H1 (cell line): ENCODE results near the gene PEX6. TPM values are rescaled to one million over a fixed set of nuclear protein-coding genes. Genes with fewer than 3 reads are reported as not detected.

Source experiments
- CTCF ChIA-PET: fragments of 300-600 bp; sonication (Branson Sonifier 250); formaldehyde crosslinking; loops from one replicate; lab custom pipeline; 2021; ENCODE audit not compliant: partially characterized antibody; lab: Charles Lee
- POLR2A ChIA-PET: fragments of 300-600 bp; sonication (Branson Sonifier 250); formaldehyde crosslinking; loops from one replicate; lab custom pipeline; 2021; ENCODE audit warnings: inconsistent platforms; ENCODE audit not compliant: partially characterized antibody; lab: Charles Lee
- DNase-seq, 2 experiments: peaks; one replicate each; pipeline versions ENCODE4 v3.0.0 to v3.0.0-alpha.2; 2010 to 2022; ENCODE audit warnings: low spot score in 2 of 2, low read depth in 1 of 2, mixed read lengths in 1 of 2
- FAIRE-seq: peaks from 2 replicates; lab custom pipeline; 2011; peaks lifted over from hg19 to GRCh38; lab: Jason Lieb, UNC
- H2AFZ ChIP-seq: 2 replicates; pipeline ENCODE4 v1.8.1; 2012; ENCODE audit warnings: low read length, inconsistent platforms
- H2AK5ac ChIP-seq: 2 replicates; pipeline ENCODE4 v1.6.1; 2013; ENCODE audit warnings: low read depth, low read length
- H2BK120ac ChIP-seq: replicated peaks from 2 replicates; pipeline ENCODE3; 2013; ENCODE audit warnings: low read depth, low read length, inconsistent platforms
- H2BK12ac ChIP-seq: 2 replicates; pipeline ENCODE4 v1.6.1; 2013; ENCODE audit warnings: low read depth, low read length
- H2BK15ac ChIP-seq: 2 replicates; pipeline ENCODE4 v1.6.1; 2013; ENCODE audit warnings: low read length
- H2BK20ac ChIP-seq: 2 replicates; pipeline ENCODE4 v1.6.1; 2013; ENCODE audit warnings: low read length
- H2BK5ac ChIP-seq: 2 replicates; pipeline ENCODE4 v1.6.1; 2013; ENCODE audit warnings: low read depth, low read length
- H3K14ac ChIP-seq: 2 replicates; pipeline ENCODE4 v1.6.1; 2013; ENCODE audit warnings: inconsistent platforms; ENCODE audit not compliant: insufficient read length
- H3K18ac ChIP-seq: 2 replicates; pipeline ENCODE4 v1.6.1; 2013; ENCODE audit warnings: low read length; ENCODE audit errors: extremely low read depth
- H3K23ac ChIP-seq: 2 replicates; pipeline ENCODE4 v1.6.1; 2013; ENCODE audit warnings: inconsistent platforms; ENCODE audit not compliant: insufficient read length
- H3K23me2 ChIP-seq: 2 replicates; pipeline ENCODE4 v1.6.1; 2013; ENCODE audit warnings: low read depth, low read length
- H3K27ac ChIP-seq: 2 replicates; pipeline ENCODE4 v1.6.1; 2011; ENCODE audit warnings: low read depth, low read length, inconsistent platforms
- H3K27me3 ChIP-seq, 4 experiments: replicated peaks in 1 of 4; 1 replicate in 1 of 4; 2 replicates in 3 of 4; pipeline versions ENCODE4 v1.6.1 to v1.8.1; 2011 to 2013; ENCODE audit warnings: low read length in 3 of 4, mild to moderate bottlenecking in 3 of 4, inconsistent platforms in 2 of 4, mixed read lengths in 2 of 4, moderate library complexity in 1 of 4; ENCODE audit not compliant: control insufficient read depth in 3 of 4, insufficient read depth in 3 of 4; ENCODE audit errors: extremely low read depth in 1 of 4
- H3K36me3 ChIP-seq, 4 experiments: 2 replicates each; pipeline versions ENCODE4 v1.6.1 to v1.8.1; 2011 to 2013; ENCODE audit warnings: mild to moderate bottlenecking in 4 of 4, low read length in 3 of 4, moderate library complexity in 2 of 4, control low read depth in 1 of 4, inconsistent platforms in 1 of 4; ENCODE audit not compliant: insufficient read depth in 4 of 4, control insufficient read depth in 2 of 4
- H3K4ac ChIP-seq: replicated peaks from 2 replicates; pipeline ENCODE3; 2013; ENCODE audit warnings: low read length, low read depth, mixed read lengths, inconsistent platforms; ENCODE audit not compliant: insufficient read length
- H3K4me1 ChIP-seq, 4 experiments: replicated peaks in 1 of 4; 1 replicate in 1 of 4; 2 replicates in 3 of 4; pipeline versions ENCODE4 v1.6.1 to v1.8.1; 2011 to 2013; ENCODE audit warnings: low read length in 3 of 4, inconsistent platforms in 2 of 4, mixed read lengths in 1 of 4; ENCODE audit not compliant: insufficient read depth in 4 of 4, control insufficient read depth in 3 of 4
- H3K4me2 ChIP-seq, 2 experiments: 2 replicates each; pipeline versions ENCODE4 v1.6.1 to v1.8.1; 2011 to 2013; ENCODE audit warnings: low read depth in 2 of 2, low read length in 2 of 2, control low read depth in 1 of 2, inconsistent platforms in 1 of 2, mild to moderate bottlenecking in 1 of 2; ENCODE audit not compliant: insufficient read depth in 1 of 2
- H3K4me3 ChIP-seq, 4 experiments: fragments of 200-600, 300-600 bp in 1 of 4; sonication (generic), shearing (Covaris generic), sonication (Bioruptor Twin) in 1 of 4; 2 replicates each; pipeline versions ENCODE4 v1.5.1 to v1.8.1; 2011 to 2016; ENCODE audit warnings: low read length in 4 of 4, low read depth in 3 of 4, control low read depth in 2 of 4, inconsistent platforms in 2 of 4, mild to moderate bottlenecking in 2 of 4, mixed read lengths in 1 of 4, moderate library complexity in 1 of 4; ENCODE audit not compliant: insufficient read depth in 2 of 4; ENCODE audit errors: extremely low read depth in 1 of 4
- H3K56ac ChIP-seq: replicated peaks from 2 replicates; pipeline ENCODE3; 2013; ENCODE audit warnings: low read depth, mild to moderate bottlenecking, mixed read lengths, low read length, inconsistent platforms; ENCODE audit not compliant: insufficient read length
- H3K79me1 ChIP-seq: 2 replicates; pipeline ENCODE4 v1.6.1; 2013; ENCODE audit warnings: low read depth, low read length, control low read depth
- H3K79me2 ChIP-seq, 2 experiments: 2 replicates each; pipeline versions ENCODE4 v1.6.1 to v1.8.1; 2012 to 2013; ENCODE audit warnings: low read length in 2 of 2, mild to moderate bottlenecking in 2 of 2, inconsistent platforms in 1 of 2; ENCODE audit not compliant: insufficient read depth in 2 of 2, control insufficient read depth in 1 of 2
- H3K9ac ChIP-seq, 4 experiments: replicated peaks in 1 of 4; 1 replicate in 1 of 4; 2 replicates in 3 of 4; pipeline versions ENCODE4 v1.6.1 to v1.8.1; 2011 to 2013; ENCODE audit warnings: low read depth in 3 of 4, low read length in 3 of 4, control low read depth in 2 of 4, mild to moderate bottlenecking in 2 of 4, moderate library complexity in 2 of 4, inconsistent platforms in 1 of 4; ENCODE audit errors: extremely low read depth in 1 of 4
- H3K9me3 ChIP-seq, 2 experiments: 2 replicates each; pipeline versions ENCODE4 v1.6.1 to v1.8.1; 2012 to 2013; ENCODE audit warnings: mild to moderate bottlenecking in 2 of 2, moderate library complexity in 2 of 2, control low read depth in 1 of 2, inconsistent platforms in 1 of 2, low read depth in 1 of 2, low read length in 1 of 2, mixed read lengths in 1 of 2; ENCODE audit not compliant: insufficient read depth in 2 of 2
- H4K20me1 ChIP-seq, 2 experiments: replicated peaks in 1 of 2; 2 replicates each; pipeline versions ENCODE3 to v1.8.1; 2011 to 2013; ENCODE audit warnings: inconsistent platforms in 2 of 2, low read length in 2 of 2, mild to moderate bottlenecking in 1 of 2; ENCODE audit not compliant: insufficient read depth in 2 of 2, control insufficient read depth in 1 of 2
- H4K5ac ChIP-seq: 2 replicates; pipeline ENCODE4 v1.6.1; 2013; ENCODE audit warnings: low read length, low read depth, mixed read lengths, inconsistent platforms; ENCODE audit not compliant: insufficient read length
- H4K8ac ChIP-seq: 2 replicates; pipeline ENCODE4 v1.8.0; 2013; ENCODE audit warnings: mild to moderate bottlenecking, moderate library complexity, low read length, inconsistent platforms; ENCODE audit not compliant: insufficient read depth; ENCODE audit errors: extremely low read depth
- H4K91ac ChIP-seq: replicated peaks from 2 replicates; pipeline ENCODE3; 2013; ENCODE audit warnings: low read length, mixed read lengths, inconsistent platforms; ENCODE audit not compliant: insufficient read length
- CHD2 ChIP-seq: IDR thresholded peaks from 2 replicates; pipeline ENCODE4 v1.6.1; 2012; ENCODE audit warnings: low read length, improper control_type of control experiment
- EP300 ChIP-seq, 2 experiments: IDR thresholded peaks; 1 replicate in 1 of 2; 2 replicates in 1 of 2; pipeline ENCODE4 v1.6.1; 2011 to 2012; ENCODE audit warnings: low read depth in 2 of 2, low read length in 2 of 2, mild to moderate bottlenecking in 2 of 2, borderline replicate concordance in 1 of 2, inconsistent platforms in 1 of 2, moderate library complexity in 1 of 2
- GABPA ChIP-seq: IDR thresholded peaks from 2 replicates; pipeline ENCODE4 v1.6.1; 2011; ENCODE audit warnings: mild to moderate bottlenecking, low read length, moderate library complexity, borderline replicate concordance; ENCODE audit not compliant: insufficient read depth
- KDM5A ChIP-seq: fragments of 200-600 bp; IDR thresholded peaks from 2 replicates; pipeline ENCODE4 v1.7.1; 2012; ENCODE audit warnings: mild to moderate bottlenecking, low read length, inconsistent platforms, mixed read lengths
- POLR2A ChIP-seq, 2 experiments: IDR thresholded peaks; 1 replicate in 1 of 2; 2 replicates in 1 of 2; pipeline ENCODE4 v1.6.1; 2011; ENCODE audit warnings: low read depth in 2 of 2, low read length in 2 of 2, mild to moderate bottlenecking in 2 of 2; ENCODE audit errors: control extremely low read depth in 1 of 2
- POU5F1 ChIP-seq: IDR thresholded peaks from 2 replicates; pipeline ENCODE4 v1.6.1; 2011; ENCODE audit warnings: low read depth, mild to moderate bottlenecking, low read length, moderate library complexity
- RNF2 ChIP-seq: fragments of 200-900, 300-1000 bp; sonication (generic); IDR thresholded peaks from 2 replicates; pipeline ENCODE4 v1.7.1; 2016; ENCODE audit warnings: borderline replicate concordance, low read depth, mild to moderate bottlenecking, antibody characterized with exemption, low read length; ENCODE audit not compliant: poor library complexity, severe bottlenecking; ENCODE audit errors: missing control alignments
- SAP30 ChIP-seq: fragments of 300-600 bp; sonication (generic); IDR thresholded peaks from 2 replicates; pipeline ENCODE4 v1.7.1; 2012; ENCODE audit warnings: low read length, moderate library complexity, mild to moderate bottlenecking, inconsistent platforms; ENCODE audit not compliant: insufficient read depth, insufficient replicate concordance
- SP2 ChIP-seq: IDR thresholded peaks from 2 replicates; pipeline ENCODE4 v1.6.1; 2012; ENCODE audit warnings: mild to moderate bottlenecking, low read length, inconsistent platforms
- SP4 ChIP-seq: IDR thresholded peaks from 2 replicates; pipeline ENCODE4 v1.6.1; 2012; ENCODE audit warnings: low read length, inconsistent platforms
- SUZ12 ChIP-seq: fragments of 200-600 bp; sonication (generic); IDR thresholded peaks from 2 replicates; pipeline ENCODE4 v1.6.1; 2012; ENCODE audit warnings: mild to moderate bottlenecking, inconsistent platforms, low read length, moderate library complexity, mixed read lengths
- TAF7 ChIP-seq: optimal IDR thresholded peaks from 2 replicates; pipeline ENCODE3; 2011; ENCODE audit warnings: low read depth, mild to moderate bottlenecking, inconsistent platforms, low read length, moderate library complexity, borderline replicate concordance
- TBP ChIP-seq: IDR thresholded peaks from 2 replicates; pipeline ENCODE4 v1.6.1; 2011; ENCODE audit warnings: low read depth, low read length, improper control_type of control experiment
- ZNF274 ChIP-seq: IDR thresholded peaks from 2 replicates; pipeline ENCODE4 v1.7.0; 2012; ENCODE audit warnings: low read length, borderline replicate concordance; ENCODE audit errors: extremely low read depth
- whole genome bisulfite sequencing, 2 experiments: shearing (Covaris generic) in 1 of 2; methylation state at CpG; one replicate each; pipeline versions ENCODE4 v1.1.6 to v1.1.7; 2013 to 2015; ENCODE audit warnings: low lambda C conversion rate in 2 of 2, mixed read lengths in 2 of 2, inconsistent platforms in 1 of 2, low coverage in 1 of 2, missing lambda C conversion rate in 1 of 2; ENCODE audit not compliant: insufficient replicate concordance in 2 of 2, insufficient coverage in 1 of 2, insufficient read length in 1 of 2; ENCODE audit errors: extremely low coverage in 1 of 2, missing lambda C conversion rate in 1 of 2; 5-methylcytosine and 5-hydroxymethylcytosine counted together
- polyA plus RNA-seq, 7 experiments: library from polyadenylated mRNA; depleted of rRNA in 3 of 7; stranded (reverse) in 5 of 7; unstranded in 2 of 7; fragments of >200 nt in 5 of 7; fragments of 200-250 nt in 2 of 7; gene quantifications; 1 replicate in 5 of 7; 2 replicates in 1 of 7; 4 replicates in 1 of 7; pipeline versions ENCODE4 v1.2.1 to v1.2.3, GENCODE V29; 2011 to 2013; ENCODE audit warnings: missing spikeins in 2 of 7, mixed read lengths in 2 of 7
- total RNA-seq: library from RNA; stranded (reverse); fragmentation: NEBNext Ultra II Directional; extraction: Animal tissue kit (Norgen Biotek cat#: 25700); gene quantifications from 2 replicates; pipeline ENCODE4 v1.2.1, GENCODE V29; 2021

Gene PEX6
- total and polyA plus RNA-seq, 2 of the 8 experiments (the other 6 are each of a cell fraction or from before 2014, with no cell fraction given) = 6.4 to 12.5 TPM

- Histone ChIP-seq H2BK20ac (no peak overlapping the region), H3K9ac (no peak overlapping the region), H3K4me2 (no peak overlapping the region), H3K9me3 (no peaks in the 10 kb centered on the region), H3K14ac (no peak overlapping the region), H2BK5ac (no peak overlapping the region), H4K20me1 (peaks cover 0 to 2% of the 10 kb centered on the region in 2 experiments), H3K27me3 (no peaks in the 10 kb centered on the region), H3K27ac (no peak overlapping the region), H2AFZ (no peak overlapping the region), H4K91ac (no peak overlapping the region), H3K79me1 (no peaks in the 10 kb centered on the region; the same call in 1 of the 2 replicates), H2BK15ac (no peak overlapping the region), H2BK120ac (no peak overlapping the region), H3K56ac (no peak overlapping the region), H3K18ac (no peak overlapping the region), H3K4me3 (no peak overlapping the region), H3K4ac (no peak overlapping the region), H2BK12ac (no peak overlapping the region), H3K36me3 (peaks cover 0 to 14% (median 2%) of the 10 kb centered on the region in 4 experiments; a peak in 5 of 8 replicates), H3K23me2 (no peaks in the 10 kb centered on the region), H3K79me2 (no peaks in the 10 kb centered on the region), H3K23ac (no peak overlapping the region), H2AK5ac (no peak overlapping the region), H4K5ac (no peak overlapping the region), H4K8ac (no peak overlapping the region), H3K4me1 (peaks cover 0 to 6% (median 1%) of the 10 kb centered on the region in 4 experiments; a peak in 4 of 7 replicates)
- DNase-seq = no peak
- ChIA-PET CTCF (interaction anchor here (0.7 kb wide), 1 partner anchor 184 kb away, joined by 4 read pairs; no protein-coding TSS in a partner anchor), POLR2A (interaction anchor here (0.6 to 1.6 kb wide), 4 partner anchors 8 to 193 kb away, joined by 3 to 4 read pairs (median 3); partner anchors contain the start of gene GNMT)
- FAIRE-seq = no peak
- 92% methylated on average over 6 of the region's 7 CpGs; no CpG with 5 or more reads in 1 of the 2 experiments for WGBS, 2 experiments
- TF ChIP-seq SP4 (no peak), SUZ12 (no peak), SP2 (no peak), KDM5A (no peak), ZNF274 (no peak), RNF2 (no peak), POU5F1 (no peak), CHD2 (no peak), TBP (no peak), SAP30 (no peak), GABPA (no peak), TAF7 (no peak), EP300 (IDR thresholded peaks at IDR 0.05; ENCODE audit: borderline replicate concordance in 1 of 2, low read depth in 2 of 2, low read length in 2 of 2) (no peak), POLR2A (IDR thresholded peaks at IDR 0.05; ENCODE audit: control extremely low read depth in 1 of 2, low read depth in 2 of 2, low read length in 2 of 2) (no peak)
These were observed 36.5 kb downstream of the PEX6 start for GRCh38 chr6:42942444-42942843.
